DMS53 treated with DMSO at 0.1 percent for 48 hours (cell line): ENCODE data around the gene CRABP1.

Source experiments
- DNase-seq: peaks from one replicate; lab custom pipeline; 2025; ENCODE audit not compliant: unreplicated experiment; lab: John Stamatoyannopoulos, UW

CRABP1 gene

DNA sequence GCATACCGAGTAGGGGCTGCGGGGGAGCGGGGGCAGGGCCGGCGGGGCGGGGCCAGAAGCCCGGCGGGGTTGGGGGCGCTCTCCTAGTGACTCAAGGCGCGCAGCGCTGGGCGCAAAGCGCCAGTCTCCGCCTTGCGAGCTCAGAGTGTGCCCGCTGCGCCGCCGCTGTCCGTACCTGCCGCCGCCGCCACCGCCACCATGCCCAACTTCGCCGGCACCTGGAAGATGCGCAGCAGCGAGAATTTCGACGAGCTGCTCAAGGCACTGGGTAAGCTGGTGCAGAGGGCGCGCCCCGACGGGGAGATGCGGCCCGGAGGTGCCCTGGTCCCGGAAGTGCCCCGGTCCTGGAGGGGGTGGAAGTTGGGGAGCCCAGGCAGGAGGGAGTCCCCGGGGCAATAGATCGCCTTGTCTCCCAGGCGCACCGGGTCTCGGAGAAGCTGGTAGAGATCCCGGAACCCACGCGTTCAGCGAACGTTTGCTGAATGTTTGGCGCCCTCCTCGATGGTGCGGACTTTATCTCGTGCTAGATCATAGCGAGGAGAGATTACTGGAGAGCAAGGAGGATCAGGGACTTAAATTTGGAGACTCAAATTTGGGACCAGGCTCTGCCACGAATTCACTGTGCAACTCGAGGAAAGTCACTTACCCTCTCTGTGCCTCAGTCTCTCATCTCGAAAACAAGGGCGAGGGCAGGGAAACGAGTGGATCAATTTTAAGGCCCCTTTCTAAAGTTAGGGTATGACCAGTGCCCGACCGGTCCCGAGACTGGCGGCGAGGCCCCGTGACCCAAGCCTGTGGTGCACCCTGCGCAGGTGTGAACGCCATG, at the start of gene CRABP1:
TSS of gene CRABP1 (plus strand) at position 123 of the 826 bp plus-strand sequence. CDS start at position 199, 76 bp downstream.
- DNase-seq = no peak

DNA sequence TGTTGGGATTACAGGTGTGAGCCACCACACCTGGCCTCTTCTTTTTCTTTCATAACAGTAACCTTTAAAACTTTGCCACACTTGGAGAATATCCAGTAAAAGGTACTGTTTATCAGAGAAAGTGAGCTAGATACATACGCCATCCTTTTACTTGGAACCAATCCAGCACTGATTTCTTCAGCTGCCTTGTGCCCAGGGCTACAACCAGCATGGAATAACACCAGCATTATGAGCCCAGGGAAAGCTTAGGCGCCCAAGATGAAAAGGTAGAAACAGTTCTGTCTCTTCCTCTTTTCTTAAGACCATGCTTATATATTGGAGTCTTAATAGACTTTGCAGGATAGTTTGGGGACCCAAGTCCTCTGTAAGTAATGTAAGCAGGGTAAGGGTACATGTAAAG, 49.1 kb upstream of the CRABP1 start:
- no peak for DNase-seq

DNA sequence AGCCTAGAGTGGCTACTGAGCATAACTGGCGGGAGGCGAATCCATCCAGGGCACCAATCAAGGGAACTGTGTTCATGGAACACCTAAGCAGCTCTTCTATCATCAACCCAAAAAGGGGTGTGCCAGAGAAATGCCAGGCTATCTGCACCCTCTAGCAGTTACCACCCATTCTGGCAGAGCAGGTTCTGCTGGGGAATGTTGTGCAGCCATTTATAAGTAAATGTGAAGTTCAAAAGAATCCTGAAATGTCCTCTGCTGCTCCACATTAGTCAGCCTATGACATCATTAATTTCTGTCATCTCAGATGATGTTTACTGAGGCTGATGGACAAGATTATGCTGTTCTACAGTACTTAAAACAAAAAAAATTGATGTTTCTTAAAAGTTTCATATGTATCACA, 48.5 kb upstream of the CRABP1 start:
- peak; percentile 19 for DNase-seq

DNA sequence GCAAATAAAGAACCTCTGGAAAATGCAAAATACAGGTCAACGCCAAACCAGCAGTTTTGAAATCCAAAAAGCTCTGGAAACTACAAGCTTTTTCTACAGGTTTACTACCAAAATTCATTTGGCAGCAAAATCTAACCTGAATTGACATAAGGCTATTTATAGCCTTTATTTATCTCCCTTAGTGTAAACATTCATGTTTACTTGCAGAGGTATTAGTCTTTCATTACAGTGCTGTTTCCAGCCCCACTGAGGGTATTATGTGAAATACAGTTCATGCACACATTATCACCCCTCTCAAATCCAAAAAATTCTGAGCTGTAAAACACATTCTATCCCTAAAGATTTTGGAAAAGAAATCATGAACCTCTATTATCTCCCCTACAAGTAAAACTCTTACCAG, 47.9 kb upstream of the CRABP1 start:
- no peak for DNase-seq

DNA sequence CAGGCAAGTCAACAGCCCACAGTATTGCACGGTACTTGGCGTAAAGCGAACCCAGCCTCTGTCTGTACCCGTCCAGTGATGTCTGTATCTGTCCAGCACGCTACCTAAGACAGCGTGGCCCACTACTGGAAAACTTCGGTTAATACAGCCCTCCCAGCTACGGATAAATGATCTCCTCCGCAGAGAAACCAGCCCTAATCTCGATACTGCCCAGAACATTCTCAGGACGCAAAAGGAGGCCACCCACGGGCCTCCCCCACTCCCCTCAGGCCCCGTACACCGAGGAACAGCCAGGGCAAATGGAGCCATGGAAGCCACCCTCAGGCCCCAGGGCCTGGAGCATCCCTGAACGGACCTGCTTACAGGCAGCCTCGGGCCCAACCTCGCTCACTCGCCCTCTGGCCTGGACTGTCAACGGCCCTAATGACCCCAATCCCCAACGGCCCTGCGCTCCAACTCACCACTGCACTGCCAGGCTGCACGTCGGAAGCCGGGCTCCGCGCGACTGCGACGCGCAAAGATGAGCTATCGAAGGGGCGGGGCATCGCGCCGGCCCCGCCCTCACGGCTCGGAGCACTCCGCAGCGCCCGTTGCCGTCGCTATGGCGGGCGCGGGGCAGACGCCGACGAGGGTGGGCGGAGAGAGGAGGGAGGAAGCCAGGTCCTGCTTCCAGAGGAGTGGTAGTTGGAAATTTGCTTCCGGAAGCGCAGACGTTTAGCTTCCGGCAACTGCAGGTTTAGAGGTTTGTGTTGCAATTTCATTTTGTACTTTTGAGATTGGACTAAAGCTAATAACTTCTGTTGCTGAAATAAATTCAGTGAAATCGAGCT, 40.8 kb upstream of the CRABP1 start, which contains the start of gene SKIC8:
TSS of gene SKIC8 (minus strand) at position 509 of the 830 bp plus-strand sequence. CDS start 3,923 bp downstream, outside the sequence.
- DNase-seq = peak; percentile 85

DNA sequence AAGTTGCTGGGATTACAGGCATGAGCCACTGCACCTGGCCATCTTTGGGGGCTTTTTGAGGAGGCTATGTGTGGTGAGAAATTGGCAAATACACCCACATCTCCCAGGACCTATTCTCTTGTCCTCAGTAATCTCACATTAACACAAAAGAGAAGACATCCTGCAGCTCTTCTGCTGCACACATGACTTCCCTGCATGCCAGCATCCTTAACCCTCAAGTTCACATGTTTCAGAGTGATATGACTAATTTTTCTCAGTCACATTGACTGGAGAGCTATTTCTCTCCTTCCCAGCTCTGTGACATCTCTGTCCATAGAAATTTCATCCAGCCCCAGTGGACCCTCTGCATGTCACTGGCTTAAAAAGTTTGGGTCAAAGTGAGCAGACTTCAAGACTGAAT, 38.8 kb upstream of the CRABP1 start:
- no peak for DNase-seq

DNA sequence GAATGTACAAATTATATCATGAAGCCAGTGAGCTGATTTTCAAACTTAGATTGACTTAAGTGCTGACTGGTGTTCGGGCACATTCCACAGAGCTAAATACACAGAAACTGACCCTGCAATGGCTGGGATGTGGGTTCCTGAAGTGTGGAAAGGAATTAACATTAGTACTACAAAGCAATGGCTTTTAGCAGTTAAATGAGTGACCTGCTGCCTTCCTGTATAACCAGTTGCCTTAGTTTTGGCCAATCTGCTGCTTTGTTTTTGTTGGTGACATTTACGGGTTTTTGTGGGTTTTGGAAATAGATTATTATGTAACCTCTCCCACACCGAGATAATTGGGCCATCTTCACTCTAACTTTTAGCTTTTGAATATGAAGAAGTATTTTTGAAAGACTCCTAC, 38.3 kb upstream of the CRABP1 start:
- DNase-seq = no peak

DNA sequence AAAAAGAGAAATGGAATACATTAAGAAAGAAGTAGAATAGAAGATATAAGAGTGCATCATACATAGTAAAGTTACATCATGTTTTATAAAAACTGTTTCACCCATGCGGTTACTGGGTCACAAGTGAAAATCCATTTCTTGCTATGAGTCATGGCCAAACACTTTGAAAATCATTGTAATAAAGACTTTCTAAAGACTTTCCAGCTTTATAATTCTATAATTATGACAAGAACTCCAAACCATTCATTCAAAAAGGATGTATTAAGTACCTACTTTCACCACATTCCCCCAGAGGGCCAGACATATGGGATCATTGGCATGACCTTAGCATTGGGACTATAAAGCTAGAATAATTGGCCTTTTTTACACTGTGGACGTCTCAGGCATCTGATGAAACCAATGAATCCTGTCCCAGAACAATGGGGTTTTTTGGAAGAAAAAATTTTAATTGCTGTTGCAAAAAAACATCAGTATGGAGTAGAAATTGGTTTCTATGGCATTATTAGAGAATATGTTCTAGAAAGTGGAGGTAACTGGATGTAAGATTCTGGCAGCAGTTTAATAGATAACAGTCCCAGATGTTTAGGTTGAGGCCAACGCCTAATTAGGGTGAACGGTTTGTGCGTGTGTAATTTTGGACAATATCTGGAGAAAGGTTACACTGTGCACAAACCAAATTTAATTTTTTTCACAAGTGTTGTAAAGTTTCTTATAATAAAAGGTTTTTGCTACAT, 37.4 kb upstream of the CRABP1 start:
- no peak for DNase-seq

DNA sequence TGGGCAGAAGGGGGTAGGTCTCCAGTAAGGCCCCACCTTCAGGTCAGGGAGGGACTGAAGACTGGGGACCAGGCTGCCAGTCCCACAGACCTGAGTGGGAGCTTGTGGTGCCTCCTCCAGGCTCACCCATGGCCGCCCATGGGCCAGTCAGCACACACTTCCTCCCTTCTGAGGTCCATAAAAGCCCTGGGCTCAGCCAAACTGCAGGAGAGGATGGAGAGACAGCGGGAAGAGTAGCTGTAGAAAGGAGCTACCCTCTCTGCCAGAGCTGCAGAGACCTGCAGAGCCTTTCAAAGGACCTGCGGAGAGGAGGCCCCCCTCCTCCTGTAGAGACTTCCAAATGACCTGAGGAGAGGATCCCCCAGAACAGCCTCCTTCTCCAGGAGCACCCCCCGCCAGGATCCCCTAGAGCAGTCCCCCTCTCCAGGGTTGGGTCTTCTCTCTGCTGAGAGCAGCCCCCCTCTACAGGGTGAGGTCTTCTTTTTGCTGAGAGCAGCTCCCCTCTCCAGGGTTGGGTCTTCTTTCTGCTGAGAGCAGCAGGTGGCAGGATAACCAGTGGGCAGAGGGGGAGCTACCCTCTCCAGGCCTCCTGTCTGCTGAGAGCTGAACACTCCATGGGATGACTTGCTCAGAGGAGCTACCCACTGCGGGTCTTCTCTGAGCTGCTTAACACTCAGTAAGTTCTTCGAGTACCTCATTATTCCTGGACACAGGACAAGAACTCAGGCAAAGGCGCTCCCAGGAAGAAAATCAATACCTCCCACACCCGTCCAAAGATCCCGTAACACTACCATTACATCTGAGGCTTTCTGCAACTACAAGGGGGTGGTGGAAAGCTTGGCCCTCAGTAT, 35.7 kb upstream of the CRABP1 start:
- no peak for DNase-seq

DNA sequence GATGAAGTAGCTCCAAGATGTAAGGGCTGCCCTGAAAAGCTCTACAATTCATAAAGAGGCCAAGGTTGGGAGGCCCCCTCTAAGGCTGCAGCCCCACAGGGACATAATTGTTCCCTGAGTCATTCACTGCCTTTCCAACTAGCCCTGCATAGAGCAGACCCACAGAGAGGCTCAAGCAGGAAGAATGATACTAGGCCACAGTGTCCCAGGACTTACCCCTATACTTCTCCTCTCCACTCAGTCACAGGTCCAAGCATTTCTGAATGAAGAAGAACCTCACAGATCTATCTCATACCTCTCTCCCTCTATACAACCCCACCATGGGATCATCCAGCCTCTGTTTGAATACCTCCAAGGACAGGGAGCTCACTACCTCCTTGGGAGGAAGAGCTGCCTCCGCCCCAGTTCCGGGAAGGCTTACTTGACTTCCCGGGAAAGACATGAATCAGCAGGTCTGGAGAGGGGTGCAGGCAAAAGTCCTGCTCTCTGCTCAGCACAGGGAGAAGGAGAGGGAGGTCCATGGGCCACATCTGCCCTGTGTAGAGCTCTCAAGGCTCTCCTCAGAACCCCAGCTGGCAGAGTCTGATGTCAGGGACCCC, 33.9 kb upstream of the CRABP1 start:
- no peak for DNase-seq

DNA sequence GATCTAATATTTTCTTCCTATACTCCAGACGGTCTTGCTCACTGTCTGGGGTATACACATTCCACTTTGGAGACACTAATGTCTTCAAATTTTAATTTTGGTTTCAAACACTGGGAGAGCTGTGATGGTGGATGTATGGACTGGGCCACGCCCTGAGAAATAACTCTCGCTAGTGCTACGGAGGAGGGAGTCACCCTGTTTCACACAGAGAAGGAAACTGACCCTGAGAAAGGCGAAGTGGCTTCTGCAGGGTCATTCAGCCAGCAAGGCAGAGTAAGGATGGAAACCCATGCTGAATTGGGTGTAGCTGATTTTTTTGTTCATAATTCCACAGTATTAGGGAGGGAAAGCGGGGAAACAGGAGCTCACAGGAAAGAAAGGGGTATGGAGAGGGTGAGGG, 32.2 kb upstream of the CRABP1 start:
- DNase-seq = no peak

DNA sequence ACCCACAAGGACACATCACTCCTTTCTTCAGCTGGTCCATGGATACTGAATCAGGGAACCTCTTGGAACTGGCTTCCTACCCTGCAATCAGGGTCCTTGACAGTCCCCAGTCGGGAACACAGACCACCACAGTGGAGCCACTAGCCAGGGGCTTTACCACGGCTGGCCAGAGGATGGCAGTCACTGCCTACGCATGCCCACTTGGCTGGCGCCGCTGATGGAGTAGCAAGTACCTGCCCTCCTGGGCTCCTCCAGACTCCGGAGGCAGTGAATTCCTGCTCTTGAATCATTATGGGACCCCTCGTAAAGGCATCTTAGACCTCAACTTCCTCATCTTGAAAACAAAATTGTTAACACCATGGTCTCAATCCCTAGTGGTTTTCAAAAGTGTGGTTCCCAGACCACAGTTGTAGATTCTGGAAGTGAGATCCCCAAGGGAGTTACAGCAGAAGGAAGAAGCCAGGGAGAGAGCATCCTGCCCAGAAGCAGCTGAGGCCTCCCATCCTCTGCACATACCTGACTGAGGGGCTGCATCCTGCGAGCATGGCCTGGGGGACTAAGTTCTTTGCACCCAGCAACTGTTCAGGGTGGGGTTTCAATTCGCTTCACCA, 31.6 kb upstream of the CRABP1 start:
- peak; percentile 22 for DNase-seq

DNA sequence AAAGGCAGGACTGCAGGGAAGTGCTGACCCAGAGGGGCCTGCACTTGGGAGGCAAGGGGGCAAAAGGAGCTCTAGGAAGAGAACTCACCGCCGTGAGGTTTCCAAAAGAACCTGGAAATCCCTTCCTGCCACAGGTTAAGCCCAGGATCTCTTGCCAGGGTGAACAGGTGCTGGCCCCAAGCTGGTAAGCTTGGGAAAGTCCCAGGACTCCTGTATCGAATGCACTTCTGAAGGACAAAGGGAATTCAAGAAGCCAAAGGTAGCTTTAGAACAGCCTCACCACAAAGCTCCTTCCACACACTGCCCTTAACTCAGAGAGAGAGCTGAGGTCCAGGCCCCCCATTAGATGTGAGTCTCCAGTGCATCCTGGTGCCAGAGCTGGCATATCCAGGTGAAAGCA, 28.9 kb upstream of the CRABP1 start:
- DNase-seq = no peak

DNA sequence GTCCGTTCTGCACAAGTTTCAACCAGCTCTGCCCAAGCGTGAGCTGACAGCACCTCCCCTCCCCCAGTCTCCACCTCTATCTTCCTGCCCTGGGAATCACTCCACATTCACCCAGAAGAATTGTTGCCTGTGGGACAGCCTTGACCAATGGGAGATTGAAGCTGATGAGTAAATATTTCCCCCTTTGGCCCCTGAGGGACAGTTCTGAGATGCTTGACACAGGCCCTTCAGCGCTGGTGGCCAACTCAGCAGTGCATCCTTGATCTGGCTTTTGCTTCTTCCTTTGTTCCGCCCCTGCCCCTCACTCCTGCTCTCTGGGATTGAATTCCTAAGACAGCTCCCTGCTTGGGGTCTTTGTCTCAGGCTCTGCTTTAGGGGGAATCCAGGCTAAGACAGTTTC, 27.6 kb upstream of the CRABP1 start:
- DNase-seq = no peak

DNA sequence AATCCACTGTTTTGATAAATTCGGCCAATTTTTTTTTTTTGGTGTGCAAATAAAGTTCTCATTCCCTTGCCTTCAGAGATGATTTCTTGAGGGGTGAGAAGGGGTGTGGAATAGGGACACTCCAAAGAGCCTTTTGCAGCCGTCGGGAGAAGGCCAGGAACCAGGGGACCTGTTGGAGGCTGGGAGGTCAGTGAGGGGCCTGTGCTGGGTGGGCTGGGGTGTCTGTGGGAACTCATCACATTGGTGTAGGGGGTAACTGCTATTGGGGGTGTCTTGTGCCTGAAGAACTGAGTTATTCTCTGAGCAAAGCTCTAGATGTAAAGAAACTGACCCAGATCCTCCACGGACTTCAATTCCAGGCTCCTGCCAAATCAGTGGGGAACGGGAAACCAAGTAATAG, 27.2 kb upstream of the CRABP1 start:
- no peak for DNase-seq

DNA sequence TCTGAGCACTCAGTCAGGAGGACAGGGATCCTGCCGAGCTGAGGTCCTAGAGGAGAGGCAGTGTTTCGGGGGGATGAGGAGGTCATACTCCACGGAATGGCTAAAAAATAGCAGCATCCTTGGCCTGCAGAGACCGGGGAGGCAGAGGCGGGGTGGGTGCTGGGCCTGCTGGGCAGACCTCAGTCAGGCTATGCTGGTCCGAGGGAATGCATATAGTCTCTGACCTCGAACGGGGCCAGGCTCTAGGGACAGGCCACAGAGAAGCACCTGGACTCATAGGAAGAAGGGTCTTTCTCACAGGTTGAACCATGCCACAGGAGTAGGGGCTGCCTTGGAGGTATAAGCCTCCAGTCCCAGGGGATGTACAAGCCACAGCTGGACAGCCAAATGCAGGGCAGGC, 26.8 kb upstream of the CRABP1 start:
- DNase-seq = no peak

DNA sequence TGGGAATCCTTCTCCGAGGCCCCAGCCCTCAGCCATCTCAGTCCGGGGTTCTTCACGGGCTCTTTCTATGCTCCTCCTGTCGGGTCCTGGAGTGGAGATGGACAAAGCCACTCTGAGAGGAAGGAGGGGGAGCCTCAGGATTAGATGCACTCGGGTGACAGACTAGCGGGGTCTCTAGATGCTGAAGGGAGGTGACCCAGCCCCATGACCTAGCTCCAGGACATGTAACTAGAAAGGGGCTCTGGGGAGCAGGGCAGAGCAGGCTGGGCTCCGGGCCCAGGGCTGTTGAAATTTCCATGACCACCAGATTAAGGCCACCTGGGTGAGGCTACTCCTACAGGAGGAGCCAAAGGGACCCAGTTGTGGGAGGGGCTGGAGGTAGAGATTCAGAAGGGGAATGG, 26.0 kb upstream of the CRABP1 start:
- DNase-seq = no peak

DNA sequence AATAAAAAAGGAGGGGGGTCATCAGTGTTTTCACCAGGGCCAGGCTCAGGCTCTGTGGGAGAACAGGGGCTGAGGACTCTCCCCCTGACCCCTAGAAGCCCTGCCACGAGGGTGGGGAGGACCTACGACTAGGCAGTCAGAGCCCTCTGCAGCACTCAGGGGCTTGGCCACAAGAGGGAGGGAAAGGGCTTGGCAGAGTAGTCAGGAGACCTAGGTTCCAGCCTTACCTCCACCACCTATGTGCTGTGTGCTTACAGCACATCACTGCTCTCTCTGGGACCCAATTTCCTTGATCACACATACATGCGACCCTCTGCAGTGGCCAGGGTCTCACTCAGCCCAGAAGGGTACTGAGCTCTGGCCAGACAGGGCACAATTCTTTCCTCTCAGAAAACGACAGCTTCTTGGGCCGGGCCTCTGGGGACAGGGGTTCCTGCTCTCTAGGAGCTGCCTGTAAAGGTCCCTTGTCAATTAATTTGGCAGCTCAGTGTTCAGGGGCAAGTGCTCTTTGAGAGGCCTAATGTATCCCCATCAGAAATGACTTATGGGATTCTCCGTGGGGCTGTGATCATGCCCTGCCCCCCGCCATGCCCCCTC, 24.4 kb upstream of the CRABP1 start:
- DNase-seq = no peak
